SK-N-SH (cell line): ENCODE measurements around the gene NSUN2. TPM values are rescaled to one million over a fixed set of nuclear protein-coding genes. Genes with fewer than 3 reads are reported as not detected.

Source experiments
- CTCF ChIA-PET: fragments of 300-600, 350-600 bp; formaldehyde crosslinking; extraction: SDS; loops from one replicate; lab custom pipeline; 2021; lab: Yijun Ruan, JAX
- POLR2A ChIA-PET: fragments of 350-600 bp; sonication (Branson Sonifier 250); formaldehyde crosslinking; extraction: SDS; loops from one replicate; lab custom pipeline; 2020; ENCODE audit warnings: antibody characterized with exemption, inconsistent platforms; lab: Yijun Ruan, JAX
- DNase-seq: peaks from one replicate; pipeline ENCODE4 v3.0.0; 2012
- H2AFZ ChIP-seq: fragments of 200-600 bp; sonication (generic); 2 replicates; pipeline ENCODE4 v1.8.1; 2016; ENCODE audit warnings: antibody characterized with exemption, mild to moderate bottlenecking, low read depth
- H3F3A ChIP-seq: fragments of 200-600 bp; sonication (generic); replicated peaks from 2 replicates; pipeline ENCODE3; 2016; ENCODE audit warnings: antibody characterized with exemption, mild to moderate bottlenecking; ENCODE audit not compliant: insufficient read depth
- H3K27ac ChIP-seq, 2 experiments: fragments of 200-500 bp in 1 of 2; fragments of 200-600 bp in 1 of 2; sonication (Bioruptor generic) in 1 of 2; sonication (generic), shearing (Covaris generic) in 1 of 2; 2 replicates each; pipeline versions ENCODE4 v1.5.1 to v1.6.1; 2014 to 2016; ENCODE audit warnings: low read depth in 2 of 2, inconsistent platforms in 1 of 2, low read length in 1 of 2, mild to moderate bottlenecking in 1 of 2, mixed read lengths in 1 of 2
- H3K27me3 ChIP-seq: fragments of 200-600 bp; sonication (generic), shearing (Covaris generic); 2 replicates; pipeline ENCODE4 v1.6.1; 2016; ENCODE audit warnings: mixed run types; ENCODE audit not compliant: insufficient read depth
- H3K36me3 ChIP-seq, 2 experiments: fragments of 200-500 bp in 1 of 2; fragments of 200-600 bp in 1 of 2; sonication (Bioruptor generic) in 1 of 2; sonication (generic) in 1 of 2; replicated peaks in 1 of 2; 2 replicates each; pipeline versions ENCODE3 to v1.5.1; 2014 to 2016; ENCODE audit warnings: low read length in 1 of 2, mild to moderate bottlenecking in 1 of 2; ENCODE audit not compliant: insufficient read depth in 2 of 2, control insufficient read depth in 1 of 2
- H3K4me1 ChIP-seq, 2 experiments: fragments of 200-500 bp in 1 of 2; fragments of 200-600 bp in 1 of 2; sonication (Bioruptor generic) in 1 of 2; sonication (generic), shearing (Covaris generic) in 1 of 2; 2 replicates each; pipeline versions ENCODE4 v1.5.1 to v1.6.1; 2014 to 2016; ENCODE audit warnings: low read depth in 1 of 2, low read length in 1 of 2, mixed run types in 1 of 2; ENCODE audit not compliant: insufficient read depth in 2 of 2, control insufficient read depth in 1 of 2
- H3K4me2 ChIP-seq: fragments of 200-600 bp; sonication (generic), shearing (Covaris generic); 2 replicates; pipeline ENCODE4 v1.6.1; 2017; ENCODE audit warnings: mixed run types
- H3K4me3 ChIP-seq, 2 experiments: fragments of 200-500 bp in 1 of 2; fragments of 200-600 bp in 1 of 2; sonication (Bioruptor generic) in 1 of 2; sonication (generic), shearing (Covaris generic) in 1 of 2; 2 replicates each; pipeline versions ENCODE4 v1.5.1 to v1.8.1; 2014 to 2016; ENCODE audit warnings: low read depth in 2 of 2, inconsistent platforms in 1 of 2, low read length in 1 of 2, mild to moderate bottlenecking in 1 of 2, mixed read lengths in 1 of 2, moderate library complexity in 1 of 2
- H3K79me2 ChIP-seq: fragments of 200-600 bp; sonication (generic); 2 replicates; pipeline ENCODE4 v1.8.1; 2017; ENCODE audit warnings: mild to moderate bottlenecking; ENCODE audit not compliant: insufficient read depth
- H3K9ac ChIP-seq: fragments of 200-600 bp; sonication (generic); 2 replicates; pipeline ENCODE4 v1.6.1; 2017; ENCODE audit warnings: mixed run types
- H3K9me2 ChIP-seq: fragments of 200-600 bp; sonication (generic); 2 replicates; pipeline ENCODE4 v1.6.1; 2017; ENCODE audit warnings: mixed run types
- H3K9me3 ChIP-seq: fragments of 200-600 bp; sonication (generic); 2 replicates; pipeline ENCODE4 v1.6.1; 2017; ENCODE audit warnings: mixed run types, mild to moderate bottlenecking, moderate library complexity
- H4K20me1 ChIP-seq: fragments of 200-600 bp; sonication (generic); 2 replicates; pipeline ENCODE4 v1.6.1; 2017; ENCODE audit warnings: mild to moderate bottlenecking, mixed run types; ENCODE audit not compliant: insufficient read depth
- CHD2 ChIP-seq: fragments of 150-350 bp; IDR thresholded peaks from 2 replicates; pipeline ENCODE4 v1.6.1; 2018; ENCODE audit warnings: low read length; ENCODE audit not compliant: partially characterized antibody
- ELF1 ChIP-seq: IDR thresholded peaks from 2 replicates; pipeline ENCODE4 v1.4.0; 2012
- EP300 ChIP-seq, 2 experiments: IDR thresholded peaks; 2 replicates each; pipeline versions ENCODE4 v1.4.0 to v1.6.1; 2012; ENCODE audit warnings: borderline replicate concordance in 1 of 2, low read depth in 1 of 2, low read length in 1 of 2
- FOXM1 ChIP-seq: IDR thresholded peaks from 2 replicates; pipeline ENCODE4 v1.4.0; 2012; ENCODE audit warnings: low read depth, mild to moderate bottlenecking
- GABPA ChIP-seq: IDR thresholded peaks from 2 replicates; pipeline ENCODE4 v1.4.0; 2012; ENCODE audit warnings: low read depth, mild to moderate bottlenecking
- IRF3 ChIP-seq: fragments of 150-350 bp; IDR thresholded peaks from 2 replicates; pipeline ENCODE4 v1.6.1; 2016; ENCODE audit warnings: mild to moderate bottlenecking, low read depth, low read length
- JUND ChIP-seq: IDR thresholded peaks from 2 replicates; pipeline ENCODE4 v1.4.0; 2012
- NRF1 ChIP-seq: IDR thresholded peaks from 2 replicates; pipeline ENCODE4 v1.6.1; 2012; ENCODE audit warnings: low read depth, mild to moderate bottlenecking, low read length
- POLR2AphosphoS5 ChIP-seq: IDR thresholded peaks from 2 replicates; pipeline ENCODE4 v1.6.1; 2012; ENCODE audit warnings: low read depth, low read length
- RCOR1 ChIP-seq: fragments of 150-350 bp; IDR thresholded peaks from 2 replicates; pipeline ENCODE4 v1.6.1; 2017; ENCODE audit warnings: antibody characterized with exemption, low read length
- SIN3A ChIP-seq: IDR thresholded peaks from 2 replicates; pipeline ENCODE4 v1.6.1; 2012; ENCODE audit warnings: low read depth, mild to moderate bottlenecking, low read length, moderate library complexity, borderline replicate concordance
- TAF1 ChIP-seq: IDR thresholded peaks from 2 replicates; pipeline ENCODE4 v1.6.1; 2012; ENCODE audit warnings: low read depth, mild to moderate bottlenecking, low read length, moderate library complexity, borderline replicate concordance
- YY1 ChIP-seq: IDR thresholded peaks from 2 replicates; pipeline ENCODE4 v1.4.0; 2012; ENCODE audit warnings: low read depth, mild to moderate bottlenecking
- ZBTB33 ChIP-seq: IDR thresholded peaks from 2 replicates; pipeline ENCODE4 v1.4.0; 2012; ENCODE audit warnings: low read depth, borderline replicate concordance
- WGBS: methylation state at CpG from one replicate; pipeline ENCODE4 v1.1.6; 2017; ENCODE audit warnings: low lambda C conversion rate; 5-methylcytosine and 5-hydroxymethylcytosine counted together
- polyA plus RNA-seq, 3 experiments: library from polyadenylated mRNA; depleted of rRNA; stranded (reverse); fragments of >200 nt; gene quantifications; 2 replicates each; pipeline ENCODE4 v1.2.3, GENCODE V29; 2012
- TF ChIP-seq, protein P1 (sequence below): IDR thresholded peaks from 2 replicates; pipeline ENCODE4; 2012
- TF ChIP-seq, protein P2 (sequence below): fragments of 150-350 bp; IDR thresholded peaks from 2 replicates; pipeline ENCODE4 v1.6.1; 2017; ENCODE audit warnings: antibody characterized with exemption, low read length, low read depth, borderline replicate concordance
- TF ChIP-seq, protein P3 (sequence below): IDR thresholded peaks from 2 replicates; pipeline ENCODE4 v1.4.0; 2012; ENCODE audit warnings: low read depth

The NSUN2 gene
- polyA plus RNA-seq, 1 of the 3 experiments (the other 2 are of a cell fraction), result 78.9 TPM

GRCh38 chr5:6642655-6643054 is 9.8 kb upstream of the NSUN2 start:
- H3K36me3 ChIP-seq, result peaks cover 8 to 9% of the 10 kb centered on the region in 2 experiments
- H3K79me2 ChIP-seq, result peaks cover 80% of the 10 kb centered on the region; the same call in 1 of the 2 replicates
- peaks cover 0 to 6% of the 10 kb centered on the region in 2 experiments; a peak in 2 of 4 replicates for H3K4me1 ChIP-seq
- TF ChIP-seq, protein P1, sequence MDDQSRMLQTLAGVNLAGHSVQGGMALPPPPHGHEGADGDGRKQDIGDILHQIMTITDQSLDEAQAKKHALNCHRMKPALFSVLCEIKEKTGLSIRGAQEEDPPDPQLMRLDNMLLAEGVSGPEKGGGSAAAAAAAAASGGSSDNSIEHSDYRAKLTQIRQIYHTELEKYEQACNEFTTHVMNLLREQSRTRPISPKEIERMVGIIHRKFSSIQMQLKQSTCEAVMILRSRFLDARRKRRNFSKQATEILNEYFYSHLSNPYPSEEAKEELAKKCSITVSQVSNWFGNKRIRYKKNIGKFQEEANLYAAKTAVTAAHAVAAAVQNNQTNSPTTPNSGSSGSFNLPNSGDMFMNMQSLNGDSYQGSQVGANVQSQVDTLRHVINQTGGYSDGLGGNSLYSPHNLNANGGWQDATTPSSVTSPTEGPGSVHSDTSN, result no peak
- no peak for TF ChIP-seq CHD2
- no peak for TF ChIP-seq JUND
- no peak for TF ChIP-seq IRF3
- no peak for TF ChIP-seq NRF1
- no peak for TF ChIP-seq GABPA
- TF ChIP-seq POLR2AphosphoS5, result no peak
- TF ChIP-seq, protein P2, sequence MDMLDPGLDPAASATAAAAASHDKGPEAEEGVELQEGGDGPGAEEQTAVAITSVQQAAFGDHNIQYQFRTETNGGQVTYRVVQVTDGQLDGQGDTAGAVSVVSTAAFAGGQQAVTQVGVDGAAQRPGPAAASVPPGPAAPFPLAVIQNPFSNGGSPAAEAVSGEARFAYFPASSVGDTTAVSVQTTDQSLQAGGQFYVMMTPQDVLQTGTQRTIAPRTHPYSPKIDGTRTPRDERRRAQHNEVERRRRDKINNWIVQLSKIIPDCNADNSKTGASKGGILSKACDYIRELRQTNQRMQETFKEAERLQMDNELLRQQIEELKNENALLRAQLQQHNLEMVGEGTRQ, result no peak
- no peak for TF ChIP-seq YY1
- no peak for TF ChIP-seq EP300 (IDR thresholded peaks at IDR 0.05; ENCODE audit: borderline replicate concordance in 1 of 2, low read depth in 1 of 2, low read length in 1 of 2)
- TF ChIP-seq TAF1, result no peak
- TF ChIP-seq ELF1, result no peak
- TF ChIP-seq ZBTB33, result no peak
- TF ChIP-seq, protein P3, sequence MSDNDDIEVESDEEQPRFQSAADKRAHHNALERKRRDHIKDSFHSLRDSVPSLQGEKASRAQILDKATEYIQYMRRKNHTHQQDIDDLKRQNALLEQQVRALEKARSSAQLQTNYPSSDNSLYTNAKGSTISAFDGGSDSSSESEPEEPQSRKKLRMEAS, result no peak
- TF ChIP-seq FOXM1, result no peak
- TF ChIP-seq SIN3A, result no peak
- TF ChIP-seq RCOR1, result no peak
- TF ChIP-seq, all 33 proteins: peak for 0
- POLR2A ChIA-PET, result no interaction called here
- CTCF ChIA-PET, result interaction anchor here (1.3 kb wide), 1 partner anchor 58 kb away, joined by 4 read pairs; no protein-coding TSS in a partner anchor
- Histone ChIP-seq H3K9me2 (no peaks in the 10 kb centered on the region), H3K9ac (no peak overlapping the region), H3K4me2 (no peak overlapping the region), H2AFZ (no peak overlapping the region), H3F3A (no peaks in the 10 kb centered on the region), H3K27ac (no peak overlapping the region), H4K20me1 (0 out of 2 replicates have a peak, but pooled peaks cover 8% of the 10 kb centered on the region), H3K4me3 (no peak overlapping the region), H3K27me3 (no peaks in the 10 kb centered on the region), H3K9me3 (no peaks in the 10 kb centered on the region)
- 93% methylated on average over 1 of the region's 1 CpG for WGBS
- DNase-seq, result no peak
